Measurements from ENCODE around the gene TLE2. TPM values are rescaled to one million over a fixed set of nuclear protein-coding genes. Genes with fewer than 3 reads are reported as not detected.

TLE2 gene
- polyA plus RNA-seq, 3 donors = not detected

- Mint-ChIP-seq H3K27ac (no peak overlapping the region), H3K27me3 (ENCODE audit: low read depth in 3 of 3) (peaks cover 6 to 8% (median 7%) of the 10 kb centered on the region in 3 donors), H3K9me3 (no peaks in the 10 kb centered on the region), H3K4me3 (no peak overlapping the region), H3K4me1 (no peaks in the 10 kb centered on the region), H3K36me3 (no peaks in the 10 kb centered on the region)
- DNase-seq = no peak
- Histone ChIP-seq H3K9ac (ENCODE audit: insufficient read depth, low read length, poor library complexity, severe bottlenecking) (no peak overlapping the region), H3K36me3 (replicated peaks in 1 of 2; ENCODE audit: control insufficient read depth in 1 of 2, insufficient read depth in 2 of 2, low read length in 2 of 2) (no peaks in the 10 kb centered on the region), H2AFZ (ENCODE audit: insufficient read depth, low read depth, low read length, poor library complexity, severe bottlenecking) (no peak overlapping the region), H3K27ac (ENCODE audit: low read depth in 1 of 2, low read length in 2 of 2) (no peak overlapping the region), H3K4me3 (replicated peaks in 1 of 3; ENCODE audit: low read depth in 2 of 3, low read length in 3 of 3) (no peak overlapping the region), H3K9me3 (replicated peaks in 1 of 2; ENCODE audit: control insufficient read depth in 1 of 2, insufficient read depth in 1 of 2, low read length in 2 of 2) (no peaks in the 10 kb centered on the region), H3K4me2 (replicated peaks; ENCODE audit: extremely low read depth, low read length, poor library complexity, severe bottlenecking) (no peak overlapping the region), H4K20me1 (ENCODE audit: insufficient read depth, low read length) (no peaks in the 10 kb centered on the region), H3K4me1 (ENCODE audit: control insufficient read depth in 1 of 2, insufficient read depth in 2 of 2, low read length in 2 of 2) (no peaks in the 10 kb centered on the region), H3K27me3 (ENCODE audit: control insufficient read depth in 2 of 2, insufficient read depth in 2 of 2, low read length in 2 of 2) (no peaks in the 10 kb centered on the region), H3K79me2 (ENCODE audit: insufficient read depth, low read length) (no peaks in the 10 kb centered on the region)
- TF ChIP-seq CTCF (IDR thresholded peaks at IDR 0.05) = no peak
- intact Hi-C loops (cut with micrococcal nuclease) = no loop called here
- 93% methylated on average over 13 of the region's 13 CpGs for WGBS (ENCODE audit: insufficient coverage)
Observed at GRCh38 chr19:3010871-3011270, 18.2 kb downstream of the TLE2 start.

DNA sequence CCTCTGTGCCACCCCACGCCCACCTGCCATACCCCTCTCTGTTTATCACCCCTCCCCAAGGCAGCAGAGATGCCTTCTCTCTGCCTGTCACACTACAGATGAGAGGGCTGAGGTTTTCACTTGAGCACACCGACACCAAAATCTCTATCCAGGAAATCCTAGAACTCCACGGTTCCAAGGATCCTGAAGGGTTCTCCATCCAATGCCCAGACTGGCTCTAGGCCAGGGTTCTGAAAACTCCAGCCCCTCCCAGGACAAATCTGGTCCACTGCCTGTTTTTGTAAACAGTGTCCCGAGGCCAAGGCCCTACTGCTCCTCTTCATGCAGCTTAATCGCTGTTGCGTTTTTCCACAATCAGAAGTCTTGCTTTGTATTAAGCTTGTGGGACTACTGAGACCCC lies 20.1 kb downstream of the TLE2 start:
- no peak overlapping the region for H3K4me3 Mint-ChIP-seq
- Histone ChIP-seq H2AFZ (ENCODE audit: insufficient read depth, low read depth, low read length, poor library complexity, severe bottlenecking) (no peak overlapping the region), H3K9me3 (replicated peaks in 1 of 2; ENCODE audit: control insufficient read depth in 1 of 2, insufficient read depth in 1 of 2, low read length in 2 of 2) (no peaks in the 10 kb centered on the region), H3K27me3 (ENCODE audit: control insufficient read depth in 2 of 2, insufficient read depth in 2 of 2, low read length in 2 of 2) (no peaks in the 10 kb centered on the region), H3K4me1 (ENCODE audit: control insufficient read depth in 1 of 2, insufficient read depth in 2 of 2, low read length in 2 of 2) (no peaks in the 10 kb centered on the region), H3K36me3 (replicated peaks in 1 of 2; ENCODE audit: control insufficient read depth in 1 of 2, insufficient read depth in 2 of 2, low read length in 2 of 2) (no peaks in the 10 kb centered on the region), H3K79me2 (ENCODE audit: insufficient read depth, low read length) (no peaks in the 10 kb centered on the region), H3K9ac (ENCODE audit: insufficient read depth, low read length, poor library complexity, severe bottlenecking) (no peak overlapping the region), H3K27ac (ENCODE audit: low read depth in 1 of 2, low read length in 2 of 2) (no peak overlapping the region), H3K4me2 (replicated peaks; ENCODE audit: extremely low read depth, low read length, poor library complexity, severe bottlenecking) (no peak overlapping the region), H4K20me1 (ENCODE audit: insufficient read depth, low read length) (no peaks in the 10 kb centered on the region), H3K4me3 (replicated peaks in 1 of 3; ENCODE audit: low read depth in 2 of 3, low read length in 3 of 3) (no peak overlapping the region)
- 85% methylated on average over 5 of the region's 6 CpGs for WGBS (ENCODE audit: insufficient coverage)
- DNase-seq = no peak
- intact Hi-C loops (cut with micrococcal nuclease) = no loop called here
- H3K27ac Mint-ChIP-seq = no peak overlapping the region
- H3K36me3 Mint-ChIP-seq = no peaks in the 10 kb centered on the region
- H3K27me3 Mint-ChIP-seq (ENCODE audit: low read depth in 3 of 3) = peaks cover 7 to 20% (median 12%) of the 10 kb centered on the region in 3 donors
- no peak for TF ChIP-seq CTCF (IDR thresholded peaks at IDR 0.05)
- no peaks in the 10 kb centered on the region for H3K4me1 Mint-ChIP-seq
- peaks cover 0 to 6% (median 0%) of the 10 kb centered on the region in 7 donors for H3K9me3 Mint-ChIP-seq

Measured in CD14-positive monocyte (primary cell).